ENCODE results near the gene HS6ST1. TPM values are rescaled to one million over a fixed set of nuclear protein-coding genes. Genes with fewer than 3 reads are reported as not detected.

The HS6ST1 gene
- total RNA-seq, 1 donor from 2014 or later: 33.1 TPM

GRCh38 chr2:128313091-128313836, 5.4 kb downstream of the HS6ST1 start:
- peak; percentile 54 for TF ChIP-seq CTCF (IDR thresholded peaks at IDR 0.05)
- Mint-ChIP-seq H3K9me3 (ENCODE audit: low read depth) (no peaks in the 10 kb centered on the region), H3K4me3 (ENCODE audit: unreplicated experiment) (no peak overlapping the region), H3K27me3 (ENCODE audit: low read depth) (no peaks in the 10 kb centered on the region), H3K36me3 (ENCODE audit: low read depth) (peaks cover 2% of the 10 kb centered on the region), H3K27ac (ENCODE audit: unreplicated experiment) (peak overlapping the region; percentile 74), H3K4me1 (ENCODE audit: low read depth) (peaks cover 54% of the 10 kb centered on the region)
- no peak for DNase-seq (ENCODE audit: low spot score)

- peak; percentile 52 for DNase-seq (ENCODE audit: low spot score)
- Mint-ChIP-seq H3K4me3 (ENCODE audit: unreplicated experiment) (no peak overlapping the region), H3K27ac (ENCODE audit: unreplicated experiment) (no peak overlapping the region), H3K27me3 (ENCODE audit: low read depth) (no peaks in the 10 kb centered on the region), H3K36me3 (ENCODE audit: low read depth) (peaks cover 2% of the 10 kb centered on the region), H3K9me3 (ENCODE audit: low read depth) (no peaks in the 10 kb centered on the region), H3K4me1 (ENCODE audit: low read depth) (peaks cover 57% of the 10 kb centered on the region)
- TF ChIP-seq CTCF (IDR thresholded peaks at IDR 0.05): no peak
Observed at GRCh38 chr2:128312411-128312810, 6.3 kb downstream of the HS6ST1 start.

- peak; percentile 90 for DNase-seq (ENCODE audit: low spot score)
- Mint-ChIP-seq H3K9me3 (ENCODE audit: low read depth) (no peaks in the 10 kb centered on the region), H3K4me1 (ENCODE audit: low read depth) (peaks cover 56% of the 10 kb centered on the region), H3K27ac (ENCODE audit: unreplicated experiment) (no peak overlapping the region), H3K27me3 (ENCODE audit: low read depth) (no peaks in the 10 kb centered on the region), H3K36me3 (ENCODE audit: low read depth) (peaks cover 2% of the 10 kb centered on the region), H3K4me3 (ENCODE audit: unreplicated experiment) (no peak overlapping the region)
- no peak for TF ChIP-seq CTCF (IDR thresholded peaks at IDR 0.05)
Observed at GRCh38 chr2:128311755-128312341, 6.8 kb downstream of the HS6ST1 start.

GRCh38 chr2:128311216-128311754, 7.4 kb downstream of the HS6ST1 start:
- H3K27me3 Mint-ChIP-seq (ENCODE audit: low read depth): no peaks in the 10 kb centered on the region
- no peaks in the 10 kb centered on the region for H3K9me3 Mint-ChIP-seq (ENCODE audit: low read depth)
- peaks cover 2% of the 10 kb centered on the region for H3K36me3 Mint-ChIP-seq (ENCODE audit: low read depth)
- H3K4me3 Mint-ChIP-seq (ENCODE audit: unreplicated experiment): no peak overlapping the region
- peaks cover 54% of the 10 kb centered on the region for H3K4me1 Mint-ChIP-seq (ENCODE audit: low read depth)
- no peak overlapping the region for H3K27ac Mint-ChIP-seq (ENCODE audit: unreplicated experiment)
- DNase-seq (ENCODE audit: low spot score): peak; percentile 52
- no peak for TF ChIP-seq CTCF (IDR thresholded peaks at IDR 0.05)

GRCh38 chr2:128310761-128311160, 7.9 kb downstream of the HS6ST1 start:
- no peak overlapping the region for H3K4me3 Mint-ChIP-seq (ENCODE audit: unreplicated experiment)
- DNase-seq (ENCODE audit: low spot score): peak; percentile 54
- no peaks in the 10 kb centered on the region for H3K27me3 Mint-ChIP-seq (ENCODE audit: low read depth)
- no peaks in the 10 kb centered on the region for H3K9me3 Mint-ChIP-seq (ENCODE audit: low read depth)
- H3K36me3 Mint-ChIP-seq (ENCODE audit: low read depth): peaks cover 2% of the 10 kb centered on the region
- TF ChIP-seq CTCF (IDR thresholded peaks at IDR 0.05): no peak
- H3K27ac Mint-ChIP-seq (ENCODE audit: unreplicated experiment): no peak overlapping the region
- peaks cover 54% of the 10 kb centered on the region for H3K4me1 Mint-ChIP-seq (ENCODE audit: low read depth)
